ENCODE data around the gene MAG. TPM values are rescaled to one million over a fixed set of nuclear protein-coding genes. Genes with fewer than 3 reads are reported as not detected.

The MAG gene
- total RNA-seq, 1 experiment from 2014 or later = 0.17 TPM

GRCh38 chr19:35261356-35262100 lies 30.4 kb upstream of the MAG start:
- ATAC-seq (no peak), DNase-seq (ENCODE audit: low read depth, low spot score) (no peak)
- no TSS peak for BruUV-seq (replicated peaks)
- no peak overlapping the region for H3K27ac ChIP-seq (ENCODE audit: low read depth, low read length)
- H3K36me3 ChIP-seq (ENCODE audit: control insufficient read depth in 1 of 2, insufficient read depth in 2 of 2, low read length in 2 of 2) = peaks cover 20 to 28% of the 10 kb centered on the region in 2 experiments; a peak in 3 of 4 replicates
- H3K9me3 ChIP-seq (ENCODE audit: control insufficient read depth in 1 of 2, insufficient read depth in 1 of 2, low read depth in 1 of 2, low read length in 2 of 2) = no peaks in the 10 kb centered on the region
- intact Hi-C loops (cut with micrococcal nuclease) = no loop called here
- peaks cover 2 to 26% of the 10 kb centered on the region in 2 experiments; a peak in 2 of 4 replicates for H3K4me1 ChIP-seq (ENCODE audit: control insufficient read depth in 1 of 2, insufficient read depth in 2 of 2, low read length in 2 of 2)
- POLR2A ChIA-PET = no interaction called here
- no peak overlapping the region for H3K4me2 ChIP-seq (ENCODE audit: low read length)
- H3K4me3 ChIP-seq (replicated peaks in 1 of 2; ENCODE audit: low read depth in 1 of 2, low read length in 2 of 2) = no peak overlapping the region
- TF ChIP-seq CTCF (IDR thresholded peaks at IDR 0.05 in 2 of 3, conservative IDR thresholded peaks at IDR 0.05 in 1 of 3; ENCODE audit: borderline replicate concordance in 1 of 3, insufficient read depth in 1 of 3, low read depth in 2 of 3, low read length in 2 of 3) (no peak), ZFX (IDR thresholded peaks at IDR 0.05) (no peak), SP1 (IDR thresholded peaks at IDR 0.05; ENCODE audit: low read depth) (no peak), ATF3 (IDR thresholded peaks at IDR 0.05) (no peak), POLR2A (IDR thresholded peaks at IDR 0.05; ENCODE audit: borderline replicate concordance, extremely low read depth, insufficient read depth, insufficient read length) (no peak), EZH2 (IDR thresholded peaks at IDR 0.05) (no peak), ZNF274 (IDR thresholded peaks at IDR 0.05; ENCODE audit: low read depth, low read length) (no peak), TCF7L2 (IDR thresholded peaks at IDR 0.05; ENCODE audit: borderline replicate concordance, extremely low read depth, insufficient read depth, insufficient read length) (no peak), RAD21 (IDR thresholded peaks at IDR 0.05; ENCODE audit: low read depth) (no peak), EGR1 (IDR thresholded peaks at IDR 0.05; ENCODE audit: low read depth) (no peak), FOSL1 (IDR thresholded peaks at IDR 0.05; ENCODE audit: low read depth) (no peak), MAX (IDR thresholded peaks at IDR 0.05) (no peak)
- H3K9me2 ChIP-seq (ENCODE audit: insufficient read depth) = no peaks in the 10 kb centered on the region
- CTCF ChIA-PET = no interaction called here
- H3K79me2 ChIP-seq (ENCODE audit: insufficient read depth, low read length) = peaks cover 38% of the 10 kb centered on the region
- H3K27me3 ChIP-seq (ENCODE audit: insufficient read depth, low read length) = no peaks in the 10 kb centered on the region
- no peak overlapping the region for H3K9ac ChIP-seq (ENCODE audit: low read length)
- H2AFZ ChIP-seq (ENCODE audit: low read depth, low read length, poor library complexity, severe bottlenecking) = no peak overlapping the region
- RAD21 ChIA-PET (ENCODE audit: low non-redundant PET in 1 of 2, low total read pairs in 2 of 2, uncharacterized antibody in 2 of 2, unreplicated experiment in 2 of 2) = no interaction called here
- H4K20me1 ChIP-seq (ENCODE audit: insufficient read depth) = no peaks in the 10 kb centered on the region

All from HCT116 (cell line).